Ovary (tissue), 3 donors: Measurements from ENCODE around the gene WNT9A.

Experiments
- CTCF ChIP-seq, 3 donors: fragments of 450-650 bp in 2 of 3; fragments of 200-600 bp in 1 of 3; IDR thresholded peaks; one replicate each; pipeline versions ENCODE4 v1.5.1 to v1.8.0; 2016 to 2022; ENCODE audit warnings: antibody characterized with exemption in 3 of 3, mild to moderate bottlenecking in 1 of 3
- EP300 ChIP-seq: sonication (generic); formaldehyde crosslinking; IDR thresholded peaks from one replicate; pipeline ENCODE4 v1.6.1; 2017; ENCODE audit warnings: antibody characterized with exemption
- POLR2A ChIP-seq: fragments of 450-650 bp; IDR thresholded peaks from one replicate; pipeline ENCODE4 v1.6.1; 2017; ENCODE audit warnings: antibody characterized with exemption, mild to moderate bottlenecking, moderate library complexity
- donor health status: DM: no; HTN: no; CAD: no.

GRCh38 chr1:227926216-227926791, 21.4 kb downstream of the WNT9A start:
- TF ChIP-seq CTCF (IDR thresholded peaks at IDR 0.05), result no peak
- no peak for TF ChIP-seq POLR2A
- TF ChIP-seq EP300, result no peak
